ENCODE measurements around the gene ST6GALNAC2.

ST6GALNAC2 gene

DNA sequence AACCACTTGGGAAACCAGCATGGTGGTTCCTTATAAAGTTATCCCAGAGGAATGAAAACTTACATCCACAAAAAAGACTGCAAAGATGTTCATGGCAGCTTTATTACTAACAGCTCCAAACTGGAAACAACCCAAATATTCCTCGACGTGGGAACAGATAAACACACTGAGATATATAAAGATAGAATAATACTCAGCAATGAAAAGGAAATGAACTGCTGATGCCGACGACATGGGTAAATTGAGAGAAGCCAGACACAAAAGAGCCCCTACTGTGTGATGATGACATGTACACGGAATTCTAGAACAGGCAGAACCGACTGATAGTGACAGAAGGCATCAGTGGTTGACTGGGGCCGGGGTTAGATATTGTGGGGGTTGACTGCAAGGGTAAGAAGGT, 36.1 kb downstream of the ST6GALNAC2 start:
- DNase-seq (ENCODE audit: low spot score) = no peak
- TF ChIP-seq, protein P1, sequence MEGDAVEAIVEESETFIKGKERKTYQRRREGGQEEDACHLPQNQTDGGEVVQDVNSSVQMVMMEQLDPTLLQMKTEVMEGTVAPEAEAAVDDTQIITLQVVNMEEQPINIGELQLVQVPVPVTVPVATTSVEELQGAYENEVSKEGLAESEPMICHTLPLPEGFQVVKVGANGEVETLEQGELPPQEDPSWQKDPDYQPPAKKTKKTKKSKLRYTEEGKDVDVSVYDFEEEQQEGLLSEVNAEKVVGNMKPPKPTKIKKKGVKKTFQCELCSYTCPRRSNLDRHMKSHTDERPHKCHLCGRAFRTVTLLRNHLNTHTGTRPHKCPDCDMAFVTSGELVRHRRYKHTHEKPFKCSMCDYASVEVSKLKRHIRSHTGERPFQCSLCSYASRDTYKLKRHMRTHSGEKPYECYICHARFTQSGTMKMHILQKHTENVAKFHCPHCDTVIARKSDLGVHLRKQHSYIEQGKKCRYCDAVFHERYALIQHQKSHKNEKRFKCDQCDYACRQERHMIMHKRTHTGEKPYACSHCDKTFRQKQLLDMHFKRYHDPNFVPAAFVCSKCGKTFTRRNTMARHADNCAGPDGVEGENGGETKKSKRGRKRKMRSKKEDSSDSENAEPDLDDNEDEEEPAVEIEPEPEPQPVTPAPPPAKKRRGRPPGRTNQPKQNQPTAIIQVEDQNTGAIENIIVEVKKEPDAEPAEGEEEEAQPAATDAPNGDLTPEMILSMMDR (IDR thresholded peaks at IDR 0.05; ENCODE audit: borderline replicate concordance, control extremely low read depth, extremely low read depth, insufficient read depth, missing control alignments) = no peak
- in situ Hi-C loops (cut with MboI; ENCODE audit: low sequenced_read_pairs, unreplicated experiment) = no loop called here

DNA sequence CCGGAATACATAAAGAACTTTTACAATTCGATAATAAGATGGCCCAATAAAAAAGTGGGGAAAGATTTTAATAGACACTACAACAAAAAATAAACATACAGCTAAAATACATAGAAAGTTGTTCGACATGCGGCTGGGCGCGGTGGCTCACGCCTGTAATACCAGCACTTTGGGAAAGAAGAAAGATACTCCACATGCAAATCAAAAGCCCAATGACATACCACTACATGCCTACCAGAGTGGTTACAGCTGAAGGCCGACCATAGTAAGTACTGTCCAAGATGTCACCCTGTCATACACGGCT, 36.5 kb downstream of the ST6GALNAC2 start:
- TF ChIP-seq, protein P1 (IDR thresholded peaks at IDR 0.05; ENCODE audit: borderline replicate concordance, control extremely low read depth, extremely low read depth, insufficient read depth, missing control alignments) = no peak
- in situ Hi-C loops (cut with MboI; ENCODE audit: low sequenced_read_pairs, unreplicated experiment) = no loop called here
- DNase-seq (ENCODE audit: low spot score) = no peak

DNA sequence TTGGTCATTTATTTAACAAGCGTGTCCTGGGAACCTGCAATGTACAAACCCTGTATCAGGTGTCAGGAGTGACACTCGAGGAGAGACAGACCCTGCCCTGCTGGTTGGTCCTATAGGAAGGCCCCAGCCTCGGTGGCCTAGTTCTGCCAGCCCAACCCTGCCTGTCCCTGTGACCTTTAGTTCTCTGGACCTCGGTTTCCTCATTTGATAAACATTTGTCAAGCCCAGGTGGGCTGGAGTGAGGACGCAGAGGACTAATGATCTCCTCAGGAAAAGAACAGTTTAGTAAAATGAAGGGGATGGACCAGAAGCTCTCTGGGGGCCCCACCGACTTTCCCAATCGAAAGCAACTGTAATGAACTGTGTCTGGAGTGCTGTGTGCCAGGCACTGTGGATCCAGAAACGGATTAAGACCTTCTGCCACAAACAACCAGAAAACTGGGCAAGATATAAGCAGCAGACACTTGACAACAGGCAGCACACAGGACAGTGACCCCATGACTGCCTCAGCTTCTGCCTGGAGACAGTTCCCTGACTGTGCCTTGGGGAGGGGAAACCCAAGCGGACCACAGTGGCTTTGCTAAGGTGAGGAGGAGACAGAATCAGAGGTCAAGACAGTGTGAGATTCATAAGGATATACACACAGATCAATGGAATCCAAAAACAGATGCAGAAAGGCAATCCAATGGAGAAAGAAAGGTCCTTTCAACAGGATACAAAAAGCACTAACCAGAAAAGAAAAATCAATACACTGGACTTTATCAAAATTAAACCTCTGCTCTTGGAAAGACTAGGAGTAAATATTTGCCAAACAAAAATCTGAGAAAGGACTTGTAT, 37.1 kb downstream of the ST6GALNAC2 start:
- in situ Hi-C loops (cut with MboI; ENCODE audit: low sequenced_read_pairs, unreplicated experiment) = no loop called here
- TF ChIP-seq, protein P1 (IDR thresholded peaks at IDR 0.05; ENCODE audit: borderline replicate concordance, control extremely low read depth, extremely low read depth, insufficient read depth, missing control alignments) = no peak
- DNase-seq (ENCODE audit: low spot score) = no peak

DNA sequence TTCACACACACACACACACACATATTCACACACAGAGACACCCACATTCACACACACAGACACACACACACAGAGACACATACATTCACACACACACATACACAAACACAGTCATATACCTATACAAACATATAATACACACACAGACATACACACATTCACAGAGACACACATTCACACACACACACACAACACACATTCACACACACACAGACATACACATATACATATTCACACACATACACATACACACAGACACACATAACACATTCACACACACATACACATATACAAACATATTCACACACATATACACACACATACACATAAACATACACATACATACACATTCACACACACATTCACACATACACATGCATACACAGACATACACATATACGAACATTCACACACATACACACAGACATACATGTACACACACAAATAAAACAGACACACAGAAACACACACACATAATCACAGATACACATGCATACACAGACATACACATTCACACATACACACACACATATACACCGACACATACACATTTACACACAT, 37.9 kb downstream of the ST6GALNAC2 start:
- DNase-seq (ENCODE audit: low spot score) = no peak
- in situ Hi-C loops (cut with MboI; ENCODE audit: low sequenced_read_pairs, unreplicated experiment) = no loop called here
- TF ChIP-seq, protein P1 (IDR thresholded peaks at IDR 0.05; ENCODE audit: borderline replicate concordance, control extremely low read depth, extremely low read depth, insufficient read depth, missing control alignments) = no peak

DNA sequence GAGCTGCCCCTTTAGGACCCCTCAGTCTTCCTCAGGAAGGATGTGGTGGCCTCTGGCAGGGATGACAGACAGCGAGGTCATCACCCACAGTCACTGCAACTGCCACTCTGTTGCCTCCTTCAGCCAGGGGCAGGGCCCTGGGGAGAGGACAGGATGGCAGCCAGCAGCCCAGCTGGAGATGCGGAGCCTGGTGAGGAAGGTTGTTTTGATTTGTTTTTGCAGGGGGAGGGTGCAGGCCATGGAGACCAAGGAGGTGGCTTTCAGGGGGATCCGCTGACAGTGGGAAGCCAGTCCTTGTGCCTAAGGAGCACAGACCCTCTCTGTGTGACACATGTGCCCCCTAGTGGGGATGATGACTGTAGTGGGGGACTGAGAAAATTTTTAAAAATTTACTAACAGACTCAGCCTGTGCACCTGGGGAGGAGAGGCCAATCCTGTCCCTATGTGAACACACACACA, 38.4 kb downstream of the ST6GALNAC2 start:
- in situ Hi-C loops (cut with MboI; ENCODE audit: low sequenced_read_pairs, unreplicated experiment) = no loop called here
- DNase-seq (ENCODE audit: low spot score) = peak; percentile 78
- TF ChIP-seq, protein P1 (IDR thresholded peaks at IDR 0.05; ENCODE audit: borderline replicate concordance, control extremely low read depth, extremely low read depth, insufficient read depth, missing control alignments) = peak; percentile 55

DNA sequence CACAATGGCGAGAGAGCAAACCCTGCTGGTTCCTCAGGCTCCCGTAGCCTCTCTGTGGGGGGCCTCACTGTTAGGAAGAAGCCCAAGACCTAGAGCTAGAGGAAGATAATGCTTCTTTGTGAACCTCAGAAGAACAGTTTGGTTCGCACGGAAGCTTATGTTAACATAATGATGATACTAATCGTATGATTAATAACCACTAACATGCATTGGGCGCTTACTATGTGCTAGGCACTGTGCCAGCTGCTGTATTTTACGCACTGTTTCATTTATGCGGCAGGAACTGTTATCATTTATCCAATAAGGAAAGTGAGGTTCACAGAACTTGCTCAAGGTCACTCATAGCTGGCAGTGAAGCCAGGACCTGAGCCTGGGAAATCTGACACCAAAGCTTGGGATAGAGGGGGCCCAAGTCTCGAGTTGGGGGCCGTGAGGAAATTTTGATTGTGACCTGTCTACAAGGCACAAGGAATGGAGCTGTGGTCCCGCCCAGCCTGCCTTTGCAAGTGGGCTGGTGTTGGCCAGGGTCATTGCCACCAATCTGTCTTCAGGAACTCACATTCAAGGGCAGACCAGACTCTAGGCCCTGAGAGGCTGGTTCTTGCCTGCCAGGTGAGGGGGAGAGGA, 39.0 kb downstream of the ST6GALNAC2 start:
- no peak for DNase-seq (ENCODE audit: low spot score)
- TF ChIP-seq, protein P1 (IDR thresholded peaks at IDR 0.05; ENCODE audit: borderline replicate concordance, control extremely low read depth, extremely low read depth, insufficient read depth, missing control alignments) = no peak
- in situ Hi-C loops (cut with MboI; ENCODE audit: low sequenced_read_pairs, unreplicated experiment) = no loop called here

Measured in GM13976 (cell line).